Mesothelial cell of epicardium (in vitro differentiated cells): ENCODE results near the gene NAALADL2. TPM values are rescaled to one million over a fixed set of nuclear protein-coding genes. Genes with fewer than 3 reads are reported as not detected.
A peak's percentile ranks its signal among the peaks of the same experiment; 100 is the strongest.

ENCODE experiments used
- DNase-seq, 2 experiments: peaks; one replicate each; pipeline ENCODE4 v3.0.0; 2021; ENCODE audit warnings: low spot score in 2 of 2; ENCODE audit not compliant: unreplicated experiment in 2 of 2
- H3K27ac Mint-ChIP-seq: 2 replicates; pipeline ENCODE4 v1.8.0; 2021; ENCODE audit warnings: mixed read lengths
- H3K27me3 Mint-ChIP-seq: 2 replicates; pipeline ENCODE4 v1.8.0; 2021; ENCODE audit warnings: low read depth, mixed read lengths
- H3K36me3 Mint-ChIP-seq: 2 replicates; pipeline ENCODE4 v1.8.0; 2021; ENCODE audit warnings: mixed read lengths
- H3K4me1 Mint-ChIP-seq: 2 replicates; pipeline ENCODE4 v1.8.0; 2021; ENCODE audit warnings: mixed read lengths
- H3K4me3 Mint-ChIP-seq: 2 replicates; pipeline ENCODE4 v1.8.0; 2021; ENCODE audit warnings: mild to moderate bottlenecking, moderate library complexity, mixed read lengths
- H3K9me3 Mint-ChIP-seq: 2 replicates; pipeline ENCODE4 v1.8.0; 2021; ENCODE audit warnings: mixed read lengths
- total RNA-seq: library from RNA; stranded (reverse); gene quantifications from 3 replicates; pipeline ENCODE4 v1.2.1, GENCODE V29; 2021
- TF ChIP-seq, protein P1 (sequence below): fragments of 200-600 bp; sonication (generic); IDR thresholded peaks from one replicate; pipeline ENCODE4 v1.5.0; 2021; ENCODE audit warnings: antibody characterized with exemption; ENCODE audit not compliant: unreplicated experiment

NAALADL2 gene
- total RNA-seq, 1 donor from 2014 or later = 27.9 TPM

DNA sequence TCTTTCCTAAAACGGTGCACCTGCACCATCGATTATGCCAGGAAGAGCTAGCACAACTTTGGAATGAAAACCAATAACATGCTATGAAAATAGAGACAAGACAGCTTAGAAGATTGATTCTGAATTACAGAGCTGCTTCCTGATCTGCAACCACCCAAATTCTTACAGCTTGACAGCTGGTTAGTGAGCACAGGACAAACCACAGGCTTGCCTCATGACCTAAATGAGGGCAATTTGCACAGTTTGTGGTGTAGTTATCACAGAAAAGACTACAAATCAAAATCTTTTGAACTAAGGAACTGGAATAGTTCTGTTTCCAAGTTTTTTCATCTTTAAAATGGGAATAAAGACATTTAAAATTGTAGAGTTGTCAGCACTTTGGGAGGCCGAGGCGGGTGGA, 533.5 kb downstream of the NAALADL2 start:
- Mint-ChIP-seq H3K4me1 (peaks cover 9% of the 10 kb centered on the region), H3K9me3 (peaks cover 3% of the 10 kb centered on the region), H3K36me3 (peaks cover 2% of the 10 kb centered on the region), H3K4me3 (no peak overlapping the region), H3K27ac (no peak overlapping the region), H3K27me3 (no peaks in the 10 kb centered on the region)
- TF ChIP-seq, protein P1, sequence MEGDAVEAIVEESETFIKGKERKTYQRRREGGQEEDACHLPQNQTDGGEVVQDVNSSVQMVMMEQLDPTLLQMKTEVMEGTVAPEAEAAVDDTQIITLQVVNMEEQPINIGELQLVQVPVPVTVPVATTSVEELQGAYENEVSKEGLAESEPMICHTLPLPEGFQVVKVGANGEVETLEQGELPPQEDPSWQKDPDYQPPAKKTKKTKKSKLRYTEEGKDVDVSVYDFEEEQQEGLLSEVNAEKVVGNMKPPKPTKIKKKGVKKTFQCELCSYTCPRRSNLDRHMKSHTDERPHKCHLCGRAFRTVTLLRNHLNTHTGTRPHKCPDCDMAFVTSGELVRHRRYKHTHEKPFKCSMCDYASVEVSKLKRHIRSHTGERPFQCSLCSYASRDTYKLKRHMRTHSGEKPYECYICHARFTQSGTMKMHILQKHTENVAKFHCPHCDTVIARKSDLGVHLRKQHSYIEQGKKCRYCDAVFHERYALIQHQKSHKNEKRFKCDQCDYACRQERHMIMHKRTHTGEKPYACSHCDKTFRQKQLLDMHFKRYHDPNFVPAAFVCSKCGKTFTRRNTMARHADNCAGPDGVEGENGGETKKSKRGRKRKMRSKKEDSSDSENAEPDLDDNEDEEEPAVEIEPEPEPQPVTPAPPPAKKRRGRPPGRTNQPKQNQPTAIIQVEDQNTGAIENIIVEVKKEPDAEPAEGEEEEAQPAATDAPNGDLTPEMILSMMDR = no peak
- DNase-seq = no peak

DNA sequence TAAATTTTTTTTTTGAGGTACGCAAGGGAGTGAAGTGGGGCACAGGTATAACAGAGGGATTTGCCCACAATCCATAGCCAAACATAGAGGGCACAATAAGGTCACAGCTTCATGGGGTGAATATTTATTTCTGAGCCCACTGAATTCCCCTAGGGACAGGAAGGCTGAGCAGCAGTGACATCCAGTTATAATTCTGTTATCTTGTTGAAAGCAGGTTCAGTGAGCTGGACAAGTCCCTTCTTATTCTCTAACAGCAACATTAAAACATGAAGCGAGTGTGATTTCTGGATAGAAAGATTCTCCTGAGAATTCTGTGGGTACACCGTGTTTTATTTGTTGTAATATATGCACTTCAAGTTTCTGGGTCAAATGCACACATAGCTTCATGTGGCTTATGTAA, 538.2 kb downstream of the NAALADL2 start:
- H3K27me3 Mint-ChIP-seq = no peaks in the 10 kb centered on the region
- peaks cover 2% of the 10 kb centered on the region for H3K36me3 Mint-ChIP-seq
- DNase-seq = no peak
- TF ChIP-seq, protein P1 = no peak
- H3K27ac Mint-ChIP-seq = no peak overlapping the region
- H3K9me3 Mint-ChIP-seq = peaks cover 3% of the 10 kb centered on the region
- H3K4me3 Mint-ChIP-seq = no peak overlapping the region
- peaks cover 24% of the 10 kb centered on the region for H3K4me1 Mint-ChIP-seq

DNA sequence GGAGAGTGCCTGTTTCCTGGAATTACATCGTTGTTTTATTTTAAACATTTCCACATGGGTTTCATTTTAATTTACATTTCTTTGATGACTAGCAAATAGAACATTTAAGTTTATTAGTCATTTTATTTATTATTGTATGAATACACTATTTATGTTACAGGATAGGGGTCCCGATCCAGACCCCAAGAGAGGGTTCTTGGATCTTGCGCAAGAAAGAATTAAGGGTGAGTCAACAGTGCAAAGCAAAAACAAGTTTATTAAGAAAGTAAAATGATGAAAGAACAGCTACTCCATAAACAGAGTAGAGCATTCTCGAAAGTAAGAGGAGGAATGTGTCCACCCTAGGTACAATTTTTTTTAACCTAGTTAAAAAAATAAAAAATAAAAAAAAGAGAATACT, 539.5 kb downstream of the NAALADL2 start:
- peaks cover 2% of the 10 kb centered on the region for H3K36me3 Mint-ChIP-seq
- no peaks in the 10 kb centered on the region for H3K27me3 Mint-ChIP-seq
- DNase-seq = no peak
- H3K4me3 Mint-ChIP-seq = no peak overlapping the region
- peaks cover 27% of the 10 kb centered on the region for H3K4me1 Mint-ChIP-seq
- TF ChIP-seq, protein P1 = no peak
- H3K27ac Mint-ChIP-seq = peak overlapping the region; percentile 76
- peaks cover 2% of the 10 kb centered on the region for H3K9me3 Mint-ChIP-seq

DNA sequence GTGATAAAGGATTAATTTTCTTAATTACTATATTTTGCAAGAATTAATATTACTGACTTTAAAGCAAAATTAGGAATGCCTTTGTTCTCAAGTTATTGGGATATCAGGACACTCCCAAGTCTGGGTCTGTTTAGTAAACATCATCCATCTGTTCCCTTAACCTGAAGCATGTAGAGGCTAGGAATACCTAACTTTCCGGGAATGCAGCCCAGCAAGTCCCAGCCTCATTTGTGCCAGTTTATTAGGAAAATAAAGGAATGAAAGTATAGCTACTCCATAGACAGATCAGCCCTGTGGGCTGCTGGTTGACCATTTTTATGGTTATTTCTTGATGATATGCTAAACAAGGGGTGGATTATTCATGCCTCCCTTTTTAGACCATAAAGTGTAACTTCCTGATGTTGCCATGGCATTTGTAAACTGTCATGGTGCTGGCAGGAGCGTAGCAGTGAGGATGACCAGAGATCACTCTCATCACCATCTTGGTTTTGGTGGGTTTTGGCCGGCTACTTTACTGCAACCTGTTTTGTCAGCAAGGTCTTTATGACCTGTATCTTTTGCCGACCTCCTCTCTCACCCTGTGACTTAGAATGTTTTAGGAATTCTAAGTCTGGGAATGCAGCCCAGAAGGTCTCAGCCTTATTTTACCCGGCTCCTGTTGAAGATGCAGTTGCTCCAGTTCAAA, 540.2 kb downstream of the NAALADL2 start:
- H3K27me3 Mint-ChIP-seq = no peaks in the 10 kb centered on the region
- no peak overlapping the region for H3K4me3 Mint-ChIP-seq
- TF ChIP-seq, protein P1 = no peak
- H3K4me1 Mint-ChIP-seq = peaks cover 29% of the 10 kb centered on the region
- no peak for DNase-seq
- no peaks in the 10 kb centered on the region for H3K9me3 Mint-ChIP-seq
- peaks cover 2% of the 10 kb centered on the region for H3K36me3 Mint-ChIP-seq
- H3K27ac Mint-ChIP-seq = peak overlapping the region; percentile 69

DNA sequence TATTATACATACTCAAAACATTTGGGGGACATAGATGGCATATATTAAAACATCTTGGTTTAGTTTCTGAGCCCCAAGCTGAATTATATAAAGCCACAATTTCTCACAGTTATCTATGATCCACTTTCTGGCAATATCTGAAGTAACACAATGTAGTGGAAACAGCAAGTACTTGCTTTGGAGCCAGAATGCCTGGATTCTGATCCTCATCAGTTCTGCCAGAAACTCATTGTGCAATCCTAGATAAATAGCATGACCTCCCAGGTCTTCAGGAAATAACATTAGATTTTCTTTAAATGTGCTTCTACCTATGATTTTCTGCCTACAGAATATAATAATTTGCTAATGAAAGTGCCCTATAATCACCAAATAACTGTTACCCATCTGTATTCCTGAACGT, 544.9 kb downstream of the NAALADL2 start:
- DNase-seq = no peak
- Mint-ChIP-seq H3K36me3 (no peaks in the 10 kb centered on the region), H3K4me1 (peaks cover 16% of the 10 kb centered on the region), H3K27ac (peak overlapping the region; percentile 37), H3K4me3 (no peak overlapping the region), H3K9me3 (no peaks in the 10 kb centered on the region), H3K27me3 (no peaks in the 10 kb centered on the region)
- TF ChIP-seq, protein P1 = no peak
